ENCODE data around the gene SNRPB2. TPM values are rescaled to one million over a fixed set of nuclear protein-coding genes. Genes with fewer than 3 reads are reported as not detected.
A peak's percentile ranks its signal among the peaks of the same experiment; 100 is the strongest.

Gene SNRPB2
- total RNA-seq, 1 donor from 2014 or later: 26.6 TPM

- no peaks in the 10 kb centered on the region for H3K36me3 ChIP-seq (ENCODE audit: control insufficient read depth, insufficient read depth, low read length)
- FAIRE-seq (no peak), DNase-seq (ENCODE audit: low read depth) (no peak)
- no peak overlapping the region for H3K4me3 ChIP-seq (ENCODE audit: low read depth, low read length)
- TF ChIP-seq, protein P1, sequence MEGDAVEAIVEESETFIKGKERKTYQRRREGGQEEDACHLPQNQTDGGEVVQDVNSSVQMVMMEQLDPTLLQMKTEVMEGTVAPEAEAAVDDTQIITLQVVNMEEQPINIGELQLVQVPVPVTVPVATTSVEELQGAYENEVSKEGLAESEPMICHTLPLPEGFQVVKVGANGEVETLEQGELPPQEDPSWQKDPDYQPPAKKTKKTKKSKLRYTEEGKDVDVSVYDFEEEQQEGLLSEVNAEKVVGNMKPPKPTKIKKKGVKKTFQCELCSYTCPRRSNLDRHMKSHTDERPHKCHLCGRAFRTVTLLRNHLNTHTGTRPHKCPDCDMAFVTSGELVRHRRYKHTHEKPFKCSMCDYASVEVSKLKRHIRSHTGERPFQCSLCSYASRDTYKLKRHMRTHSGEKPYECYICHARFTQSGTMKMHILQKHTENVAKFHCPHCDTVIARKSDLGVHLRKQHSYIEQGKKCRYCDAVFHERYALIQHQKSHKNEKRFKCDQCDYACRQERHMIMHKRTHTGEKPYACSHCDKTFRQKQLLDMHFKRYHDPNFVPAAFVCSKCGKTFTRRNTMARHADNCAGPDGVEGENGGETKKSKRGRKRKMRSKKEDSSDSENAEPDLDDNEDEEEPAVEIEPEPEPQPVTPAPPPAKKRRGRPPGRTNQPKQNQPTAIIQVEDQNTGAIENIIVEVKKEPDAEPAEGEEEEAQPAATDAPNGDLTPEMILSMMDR (IDR thresholded peaks at IDR 0.05; ENCODE audit: insufficient read depth, low read length, severe bottlenecking): no peak
- no peaks in the 10 kb centered on the region for H3K27me3 ChIP-seq (ENCODE audit: control insufficient read depth, insufficient read depth, low read length)
Observed at GRCh38 chr20:16703570-16703969, 26.3 kb upstream of the SNRPB2 start.

GRCh38 chr20:16707674-16708073, 22.2 kb upstream of the SNRPB2 start:
- no peak for FAIRE-seq
- TF ChIP-seq, protein P1 (IDR thresholded peaks at IDR 0.05; ENCODE audit: insufficient read depth, low read length, severe bottlenecking): no peak
- DNase-seq (ENCODE audit: low read depth): peak; percentile 28

GRCh38 chr20:16708602-16709001, 21.2 kb upstream of the SNRPB2 start:
- FAIRE-seq: no peak
- no peak for DNase-seq (ENCODE audit: low read depth)
- no peaks in the 10 kb centered on the region for H3K27me3 ChIP-seq (ENCODE audit: control insufficient read depth, insufficient read depth, low read length)
- no peaks in the 10 kb centered on the region for H3K36me3 ChIP-seq (ENCODE audit: control insufficient read depth, insufficient read depth, low read length)
- no peak overlapping the region for H3K4me3 ChIP-seq (ENCODE audit: low read depth, low read length)
- TF ChIP-seq, protein P1 (IDR thresholded peaks at IDR 0.05; ENCODE audit: insufficient read depth, low read length, severe bottlenecking): no peak

More at GRCh38 chr20:16707674-16708073, 22.2 kb upstream of the SNRPB2 start:
- Histone ChIP-seq H3K27me3 (ENCODE audit: control insufficient read depth, insufficient read depth, low read length) (no peaks in the 10 kb centered on the region), H3K36me3 (ENCODE audit: control insufficient read depth, insufficient read depth, low read length) (no peaks in the 10 kb centered on the region), H3K4me3 (ENCODE audit: low read depth, low read length) (no peak overlapping the region)

GRCh38 chr20:16709017-16709416, 20.8 kb upstream of the SNRPB2 start:
- FAIRE-seq (no peak), DNase-seq (ENCODE audit: low read depth) (no peak)
- H3K27me3 ChIP-seq (ENCODE audit: control insufficient read depth, insufficient read depth, low read length): no peaks in the 10 kb centered on the region
- H3K36me3 ChIP-seq (ENCODE audit: control insufficient read depth, insufficient read depth, low read length): no peaks in the 10 kb centered on the region
- no peak overlapping the region for H3K4me3 ChIP-seq (ENCODE audit: low read depth, low read length)
- TF ChIP-seq, protein P1 (IDR thresholded peaks at IDR 0.05; ENCODE audit: insufficient read depth, low read length, severe bottlenecking): no peak

DNA sequence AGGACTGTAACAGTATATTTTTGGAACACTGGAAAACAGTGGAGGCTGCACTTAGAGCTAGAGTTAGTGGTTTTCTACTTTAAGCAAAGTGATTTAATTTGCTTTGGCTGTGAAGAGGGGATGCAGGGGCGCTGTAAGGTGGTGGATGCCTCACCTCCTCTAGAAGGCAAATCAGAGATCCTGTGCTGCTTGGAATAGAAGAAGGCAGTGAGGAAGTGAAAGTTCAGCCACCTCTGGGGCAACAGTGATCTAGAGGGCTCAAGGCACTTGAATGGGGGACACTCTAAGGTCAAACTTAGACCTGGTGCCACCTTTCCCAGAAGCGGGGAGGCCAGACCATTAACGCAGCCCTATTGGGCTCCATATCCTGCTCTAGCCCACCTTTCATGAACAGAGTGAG, 19.0 kb upstream of the SNRPB2 start:
- H3K27me3 ChIP-seq (ENCODE audit: control insufficient read depth, insufficient read depth, low read length): no peaks in the 10 kb centered on the region
- TF ChIP-seq, protein P1 (IDR thresholded peaks at IDR 0.05; ENCODE audit: insufficient read depth, low read length, severe bottlenecking): no peak
- no peak overlapping the region for H3K4me3 ChIP-seq (ENCODE audit: low read depth, low read length)
- FAIRE-seq: no peak
- DNase-seq (ENCODE audit: low read depth): no peak
- no peaks in the 10 kb centered on the region for H3K36me3 ChIP-seq (ENCODE audit: control insufficient read depth, insufficient read depth, low read length)

GRCh38 chr20:16711661-16712258, 18.1 kb upstream of the SNRPB2 start:
- TF ChIP-seq, protein P1 (IDR thresholded peaks at IDR 0.05; ENCODE audit: insufficient read depth, low read length, severe bottlenecking): no peak
- no peak for FAIRE-seq
- DNase-seq (ENCODE audit: low read depth): no peak
- H3K36me3 ChIP-seq (ENCODE audit: control insufficient read depth, insufficient read depth, low read length): no peaks in the 10 kb centered on the region
- H3K4me3 ChIP-seq (ENCODE audit: low read depth, low read length): no peak overlapping the region
- H3K27me3 ChIP-seq (ENCODE audit: control insufficient read depth, insufficient read depth, low read length): no peaks in the 10 kb centered on the region

Measured in bronchial epithelial cell (primary cell).